GM21619 (cell line): Measurements from ENCODE around the gene IMP4.

ENCODE experiments used
- ATAC-seq: cut with Tn5 transposase; IDR thresholded peaks from one replicate; pipeline ENCODE4 v1.9.1; 2021; ENCODE audit not compliant: unreplicated experiment

IMP4 gene

DNA sequence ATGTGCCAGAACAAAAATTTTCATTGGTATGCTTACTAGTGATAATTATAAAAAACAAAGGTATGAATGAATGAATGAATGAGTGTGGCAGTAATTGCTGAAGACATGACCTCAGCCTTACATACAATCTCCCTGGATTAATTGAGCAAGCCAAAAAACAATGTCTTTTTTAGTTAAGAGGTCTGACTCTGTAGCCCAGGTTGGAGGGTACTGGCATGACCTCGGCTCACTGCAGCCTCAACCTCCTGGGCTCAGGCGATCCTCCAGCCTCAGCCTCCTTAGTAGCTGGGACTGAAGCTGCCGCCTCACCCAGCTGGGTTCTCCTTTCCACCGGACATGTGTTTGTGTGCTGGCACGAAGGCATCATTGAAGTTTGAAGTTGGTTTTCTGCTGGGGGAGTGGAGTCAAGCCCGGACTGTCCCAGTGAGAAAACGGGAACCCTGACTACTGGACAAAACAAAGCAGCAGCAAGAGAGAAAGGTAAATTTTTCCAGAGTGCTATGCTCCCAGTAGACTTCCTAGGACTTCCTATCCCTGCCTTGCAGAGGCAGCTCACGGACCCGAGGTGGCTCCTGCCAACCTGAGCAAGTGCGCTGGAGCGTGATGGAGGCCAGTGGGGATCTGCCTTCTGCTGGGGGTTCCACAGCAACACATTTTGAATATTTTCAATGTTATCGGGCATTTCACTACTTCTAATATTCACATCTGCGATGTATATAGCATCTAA, 6.4 kb upstream of the IMP4 start:
- ATAC-seq: no peak

DNA sequence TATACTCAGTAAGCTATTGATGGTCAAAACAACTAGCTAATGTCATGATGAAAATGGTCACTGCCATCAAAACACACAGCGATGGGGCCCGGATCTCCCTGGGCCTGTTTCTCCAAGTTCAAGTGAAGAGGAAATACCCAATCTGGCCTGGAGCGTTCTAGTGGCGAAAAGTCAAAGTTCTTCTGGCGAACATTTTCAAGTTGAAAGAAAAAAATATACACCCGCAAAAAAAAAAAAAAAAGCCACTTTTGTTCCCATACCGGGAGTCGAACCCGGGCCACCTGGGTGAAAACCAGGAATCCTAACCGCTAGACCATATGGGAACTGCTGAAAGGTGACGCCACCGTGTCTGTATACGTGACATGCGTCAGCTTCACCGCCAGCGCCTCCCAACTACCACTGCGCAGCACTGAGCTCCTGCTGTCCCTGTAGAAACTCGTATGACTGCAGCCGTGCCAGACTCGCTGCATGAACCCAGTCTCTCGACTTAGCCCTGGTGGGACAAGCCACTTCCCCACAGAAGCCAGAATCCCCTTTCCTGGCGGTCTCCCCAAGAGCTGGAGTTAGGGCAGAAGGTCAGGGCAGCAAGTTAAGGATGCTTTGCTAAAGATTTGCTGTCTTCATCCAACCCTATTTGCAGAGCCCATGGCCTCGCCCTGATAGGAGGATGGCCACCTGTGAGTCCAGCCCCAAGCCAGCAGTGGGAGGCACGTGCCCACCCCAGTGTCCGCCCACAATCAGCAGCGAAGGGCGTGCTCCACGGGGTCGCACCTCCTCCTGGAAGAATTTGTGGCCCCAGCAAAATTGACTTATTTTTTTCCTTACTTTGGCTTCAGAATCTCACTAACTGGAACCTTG, 5.6 kb upstream of the IMP4 start:
- no peak for ATAC-seq

GRCh38 chr2:130337735-130338325, 4.9 kb upstream of the IMP4 start:
- ATAC-seq: no peak

DNA sequence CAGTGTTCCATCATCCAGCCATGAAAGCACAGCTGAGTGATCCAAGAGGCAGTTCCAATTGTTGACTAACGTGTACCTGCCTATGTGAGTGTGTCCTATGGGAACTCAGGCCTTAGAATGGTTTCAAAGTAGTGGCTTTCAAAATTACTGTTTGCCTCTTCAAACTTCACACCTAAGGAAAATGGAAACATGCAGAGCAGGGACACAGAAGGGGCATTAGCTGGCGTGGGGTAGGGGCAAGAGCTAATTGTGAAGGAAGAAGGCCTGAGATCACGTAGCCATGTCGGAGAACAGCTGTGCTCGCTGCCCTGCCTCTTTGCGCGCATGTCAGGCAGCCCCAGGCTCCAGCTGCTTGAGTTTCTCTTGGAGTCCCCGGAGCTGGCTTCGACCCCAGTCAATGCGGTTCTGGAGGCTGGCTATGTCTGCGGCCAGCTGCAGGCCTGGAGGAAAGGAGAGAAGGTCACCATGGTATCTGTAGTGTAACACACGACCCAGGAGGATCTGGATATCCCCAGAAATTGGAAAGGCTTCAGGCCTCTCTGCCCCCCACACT, 3.8 kb upstream of the IMP4 start:
- no peak for ATAC-seq

DNA sequence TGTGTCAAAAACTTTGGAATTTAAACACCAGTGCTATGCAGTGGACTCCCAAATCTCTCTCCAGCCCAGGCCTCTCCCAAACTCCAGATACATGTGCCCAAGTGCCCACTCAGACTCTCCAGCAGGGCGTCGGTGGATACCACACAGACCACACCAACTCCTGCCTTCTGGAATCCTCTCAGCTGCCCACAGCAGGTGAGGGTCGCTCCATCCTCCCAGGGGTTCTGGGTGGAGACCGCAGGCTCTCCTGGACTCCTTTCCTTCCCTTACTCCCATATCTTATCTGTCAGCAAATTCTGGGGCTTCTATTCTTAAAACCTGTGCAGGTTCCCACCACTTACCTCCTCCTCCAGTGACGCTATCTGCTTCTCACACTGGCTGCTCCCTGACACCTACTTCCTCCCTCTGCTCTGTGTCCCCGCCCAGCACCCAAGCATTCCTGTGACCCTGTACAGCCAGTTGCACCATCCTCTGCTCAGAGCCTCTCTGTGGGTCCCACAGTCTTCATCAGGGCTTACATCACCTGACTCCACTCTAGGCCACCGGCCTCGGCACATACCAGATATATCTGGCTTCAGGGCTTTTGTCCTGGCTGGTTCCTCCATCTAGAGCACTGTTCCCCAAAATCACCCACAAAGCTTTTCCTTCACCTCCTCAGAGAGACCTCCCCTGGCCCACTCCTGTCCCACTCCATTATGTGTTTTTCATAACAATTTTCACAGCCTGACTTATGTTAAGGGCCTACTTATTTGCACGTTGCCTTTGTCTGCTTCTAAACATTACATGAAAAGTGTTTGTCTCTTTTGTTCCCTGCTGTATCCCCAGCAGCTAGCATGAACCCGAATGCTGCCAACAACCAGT, 2.6 kb upstream of the IMP4 start:
- ATAC-seq: no peak

GRCh38 chr2:130341562-130342019, 1.1 kb upstream of the IMP4 start:
- peak; percentile 1 for ATAC-seq

DNA sequence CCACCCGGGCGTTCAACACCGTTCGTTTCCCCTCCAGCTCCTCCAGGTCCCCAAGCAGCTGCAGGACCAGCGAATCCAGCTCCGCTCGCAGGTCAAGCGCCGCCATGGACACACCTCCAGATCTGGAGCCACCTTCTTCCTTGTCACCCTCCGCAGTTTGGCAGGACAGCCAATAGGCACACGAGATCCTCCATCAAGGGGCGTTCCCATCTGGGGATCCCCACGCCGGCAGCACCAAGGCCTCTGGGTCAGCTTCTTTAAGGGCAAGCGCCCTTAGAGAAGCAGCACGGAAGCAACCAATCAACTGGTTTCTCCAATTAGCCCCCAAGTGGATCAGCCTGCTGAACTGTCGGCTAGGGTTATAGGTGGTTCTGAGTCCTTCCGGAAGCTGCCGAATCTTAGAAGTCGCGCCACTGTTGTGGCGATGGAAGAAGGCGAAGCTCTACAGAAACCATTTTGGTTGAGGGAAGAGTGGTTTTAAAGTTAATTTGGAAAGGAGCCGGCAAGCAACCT, 621 bp upstream of the IMP4 start:
- ATAC-seq: peak; percentile 69

- no peak for ATAC-seq
Observed at GRCh38 chr2:130344578-130344977, 1.9 kb downstream of the IMP4 start.

GRCh38 chr2:130345091-130345490, 2.4 kb downstream of the IMP4 start:
- ATAC-seq: no peak

- ATAC-seq: no peak
Observed at GRCh38 chr2:130345611-130346010, 2.9 kb downstream of the IMP4 start.

DNA sequence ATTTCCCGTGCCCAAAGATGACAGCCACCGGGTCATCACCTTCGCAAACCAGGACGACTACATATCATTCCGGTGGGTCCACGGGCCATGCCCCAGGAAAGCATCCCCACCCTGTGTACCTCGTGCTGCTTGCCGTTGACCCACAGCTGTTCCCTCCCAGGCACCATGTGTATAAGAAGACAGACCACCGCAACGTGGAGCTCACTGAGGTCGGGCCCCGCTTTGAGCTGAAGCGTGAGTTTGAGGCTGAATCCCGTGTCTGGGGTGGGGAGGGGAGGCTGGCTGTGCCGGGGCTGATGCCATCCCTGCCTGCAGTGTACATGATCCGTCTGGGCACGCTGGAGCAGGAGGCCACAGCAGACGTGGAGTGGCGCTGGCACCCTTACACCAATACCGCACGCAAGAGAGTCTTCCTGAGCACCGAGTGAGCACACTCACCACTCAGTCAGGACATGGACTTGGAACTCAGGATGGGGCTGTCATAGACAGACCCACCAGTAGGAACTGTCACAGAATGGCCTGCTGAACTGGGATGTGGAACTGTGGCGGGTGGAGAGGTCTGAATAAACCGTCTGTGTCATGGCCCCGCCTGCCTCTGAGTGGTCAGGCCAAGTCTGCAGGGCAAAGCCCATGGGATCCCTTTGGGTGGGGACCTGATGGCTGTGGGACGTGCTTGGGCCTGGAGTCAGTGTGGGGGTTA, 3.5 kb downstream of the IMP4 start:
- no peak for ATAC-seq

- no peak for ATAC-seq
Observed at GRCh38 chr2:130346741-130347066, 4.0 kb downstream of the IMP4 start.

GRCh38 chr2:130347220-130347925, 4.7 kb downstream of the IMP4 start:
- no peak for ATAC-seq

GRCh38 chr2:130349174-130349573, 6.5 kb downstream of the IMP4 start:
- ATAC-seq: no peak

- no peak for ATAC-seq
Observed at GRCh38 chr2:130351711-130352110, 9.0 kb downstream of the IMP4 start.

DNA sequence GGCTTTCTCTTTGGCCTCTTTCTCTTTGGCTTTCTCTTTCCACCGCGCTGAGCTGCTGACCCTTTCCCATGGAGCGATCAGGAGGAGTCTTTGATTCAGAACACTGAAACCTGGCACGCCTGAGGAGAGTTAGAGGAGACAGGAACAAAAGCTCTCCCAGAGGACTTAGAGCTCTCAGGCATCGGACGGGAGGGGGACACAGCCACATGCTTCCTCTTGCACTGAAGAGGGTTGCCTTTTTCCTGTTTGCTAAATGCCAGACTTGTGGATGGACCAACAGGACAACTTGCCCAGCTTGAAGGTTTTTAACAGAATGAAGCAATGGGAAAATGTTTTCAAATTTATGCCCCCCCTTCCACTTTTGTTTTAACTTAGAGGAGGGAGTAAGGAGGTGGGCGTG, 9.5 kb downstream of the IMP4 start:
- ATAC-seq: no peak

DNA sequence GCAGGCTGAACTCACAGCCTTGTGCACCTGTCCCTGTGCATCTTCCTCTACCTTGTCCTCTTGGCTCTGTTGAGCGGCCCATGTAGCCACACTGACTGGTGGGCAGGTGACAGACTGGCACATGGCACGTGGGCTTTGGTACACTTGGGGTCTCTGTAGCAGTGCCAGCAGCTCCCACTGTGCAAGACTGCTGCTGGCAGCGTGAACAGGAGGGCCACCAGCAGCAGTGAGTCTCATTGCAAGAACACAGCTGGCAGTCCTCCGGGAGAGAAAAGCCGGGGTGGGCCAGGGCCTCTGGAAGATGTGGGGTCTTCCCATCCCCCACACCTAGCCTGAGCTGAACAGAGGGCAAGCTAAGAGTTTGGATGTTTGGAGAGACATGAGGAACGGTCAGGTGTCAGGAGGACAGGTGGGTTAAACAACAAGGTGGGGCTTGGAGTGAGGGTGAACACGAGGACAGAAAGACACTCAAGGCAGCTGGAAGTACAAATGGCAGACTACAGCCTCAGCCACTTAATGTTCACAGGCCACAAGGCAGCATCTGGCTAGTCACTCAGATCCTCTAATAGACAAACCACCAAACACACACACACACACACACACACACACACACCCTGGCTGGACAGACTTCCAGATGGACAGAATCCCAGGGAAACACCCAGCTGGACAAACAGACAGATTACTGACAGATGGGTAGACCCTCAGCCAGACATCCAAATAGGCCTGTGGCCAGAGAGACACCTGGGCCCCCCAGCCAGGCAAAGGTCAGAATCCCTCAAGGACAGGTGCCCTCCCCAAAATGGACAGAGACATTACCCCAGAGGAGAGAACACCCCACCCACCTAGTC, 10.8 kb downstream of the IMP4 start:
- no peak for ATAC-seq

GRCh38 chr2:130354139-130354428, 11.4 kb downstream of the IMP4 start:
- ATAC-seq: no peak

DNA sequence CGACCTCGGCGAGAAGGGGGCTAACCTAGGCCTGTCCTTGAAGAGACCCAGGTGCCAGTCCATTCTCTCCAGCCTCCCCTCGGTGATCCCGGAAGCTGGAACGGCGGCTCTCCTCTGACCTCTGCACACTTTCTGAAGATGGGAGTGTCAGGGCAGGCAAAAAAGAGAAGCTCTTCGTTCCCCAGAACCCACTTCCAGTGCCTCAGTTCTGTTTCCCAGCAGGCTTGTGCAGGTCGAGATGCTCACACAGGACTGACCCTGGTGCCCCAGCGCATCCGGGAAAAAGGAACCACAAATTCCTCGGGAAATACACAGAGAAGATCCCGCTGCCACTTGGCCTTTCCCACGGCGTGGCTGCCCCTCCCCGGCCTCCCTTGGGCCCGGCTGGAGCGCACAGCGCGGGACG, 12.5 kb downstream of the IMP4 start:
- ATAC-seq: no peak
